Activated CD8-positive, alpha-beta memory T cell treated with anti-CD3 and anti-CD28 coated beads for 36 hours (primary cell): ENCODE data around the gene PIGL. TPM values are rescaled to one million over a fixed set of nuclear protein-coding genes. Genes with fewer than 3 reads are reported as not detected.

Experiments
- CTCF ChIA-PET: fragments of 350-600 bp; sonication (Branson Sonifier 250); formaldehyde crosslinking; loops from one replicate; lab custom pipeline; 2021; ENCODE audit warnings: antibody characterized with exemption; lab: Charles Lee
- POLR2A ChIA-PET: fragments of 350-600 bp; sonication (Branson Sonifier 250); formaldehyde crosslinking; loops from one replicate; lab custom pipeline; 2021; ENCODE audit warnings: antibody characterized with exemption; lab: Charles Lee
- total RNA-seq, 2 experiments: library from RNA; stranded (reverse); gene quantifications; one replicate each; pipeline ENCODE4 v1.2.3, GENCODE V29; 2021

PIGL gene
- total RNA-seq, 2 experiments from 2014 or later = 31.8 to 32.6 TPM

DNA sequence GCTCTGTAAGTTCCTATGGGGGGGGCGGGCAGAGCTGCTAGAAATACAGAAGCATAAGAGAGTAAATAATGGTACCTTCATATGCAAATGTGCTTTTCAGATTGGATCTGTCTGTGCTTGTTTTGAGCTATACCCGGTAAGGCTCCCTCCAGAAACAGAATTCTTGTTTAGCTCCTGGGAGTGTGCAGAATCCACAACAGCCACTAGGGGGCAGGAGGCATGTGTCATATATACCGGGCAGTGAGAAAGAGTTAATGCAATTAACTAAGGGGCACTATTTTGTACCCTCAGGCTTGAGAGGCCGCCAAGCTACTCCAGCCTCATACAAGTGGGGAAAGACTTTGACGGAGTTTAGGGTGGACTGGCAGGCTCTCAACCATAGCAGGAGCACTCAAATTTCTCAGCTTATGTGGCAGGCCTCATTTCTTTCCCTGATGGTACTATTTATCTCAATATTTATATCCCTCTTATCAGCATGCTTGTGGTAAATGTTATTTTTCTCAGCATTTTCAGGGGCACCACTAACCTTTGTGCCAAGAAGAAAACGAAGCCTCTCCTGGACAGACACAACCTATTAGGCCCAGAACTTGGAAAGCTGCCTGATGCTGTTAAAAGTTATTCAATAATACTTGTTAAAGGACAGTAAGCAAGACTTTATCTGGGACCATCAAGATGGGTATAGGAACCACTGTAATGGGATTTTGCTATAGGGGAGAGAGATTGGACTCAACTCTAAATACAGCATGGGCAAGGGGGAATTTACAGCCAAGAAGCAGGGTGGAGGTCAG lies 146.9 kb downstream of the PIGL start:
- ChIA-PET CTCF (interaction anchor here (0.7 to 3.4 kb wide), 12 partner anchors 11 to 158 kb away, joined by 3 to 21 read pairs (median 4); partner anchors contain the start of genes CENPV, TRPV2 and UBB), POLR2A (interaction anchor here (0.6 kb wide), 2 partner anchors 47 to 133 kb away, joined by 4 to 5 read pairs; no protein-coding TSS in a partner anchor)

- ChIA-PET POLR2A (no interaction called here), CTCF (interaction anchor here (0.7 to 3.4 kb wide), 8 partner anchors 12 to 79 kb away, joined by 3 to 21 read pairs (median 4); partner anchors contain the start of genes CENPV, TRPV2 and UBB)
Observed at GRCh38 chr17:16364625-16365024, 147.6 kb downstream of the PIGL start.

GRCh38 chr17:16371742-16372141 lies 154.7 kb downstream of the PIGL start:
- CTCF ChIA-PET = no interaction called here
- POLR2A ChIA-PET = no interaction called here

GRCh38 chr17:16374146-16374938 lies 157.3 kb downstream of the PIGL start:
- POLR2A ChIA-PET = no interaction called here
- CTCF ChIA-PET = interaction anchor here (0.7 kb wide), 1 partner anchor 67 kb away, joined by 3 read pairs; no protein-coding TSS in a partner anchor

Other genes with a start within 250 kb of the PIGL start
- 10 to 100 TPM; 10.2 to 13.3 TPM for gene ZSWIM7, start 217.5 kb upstream of the PIGL start, total RNA-seq
- 10 to 100 TPM; 36.8 to 38.7 TPM for gene TTC19, start 217.4 kb upstream of the PIGL start, total RNA-seq
- gene NCOR1, start 1.7 kb upstream of the PIGL start, total RNA-seq = 100 to 1,000 TPM; 137 to 147 TPM
- 10 to 100 TPM; 77.3 to 81.8 TPM for gene CENPV, start 136.3 kb downstream of the PIGL start, total RNA-seq
- 1,000 to 10,000 TPM; 1,664 to 1,756 TPM for gene UBB, start 163.9 kb downstream of the PIGL start, total RNA-seq
- 10 to 100 TPM; 57.5 to 58.0 TPM for gene TRPV2, start 198.4 kb downstream of the PIGL start, total RNA-seq